Spinal cord (tissue), 10 donors: ENCODE data around the gene DLAT. TPM values are rescaled to one million over a fixed set of nuclear protein-coding genes. Genes with fewer than 3 reads are reported as not detected.
A peak's percentile ranks its signal among the peaks of the same experiment; 100 is the strongest.
"Not testable (repeated sequence)": the region's sequence is repeated elsewhere in the genome, so short reads cannot be mapped to it uniquely, and the experiment has no call there.

Experiments used
- DNase-seq, 6 donors: peaks; one replicate each; pipeline versions ENCODE4 v3.0.0 to v3.0.0-alpha.2; 2013 to 2015; ENCODE audit warnings: low spot score in 6 of 6, low read depth in 4 of 6
- H3K27ac ChIP-seq: one replicate; pipeline ENCODE4 v1.5.1; 2013; ENCODE audit warnings: low read depth, low read length, control low read depth
- H3K27me3 ChIP-seq: one replicate; pipeline ENCODE4 v1.6.1; 2013; ENCODE audit warnings: low read length; ENCODE audit not compliant: control insufficient read depth, insufficient read depth
- H3K36me3 ChIP-seq: one replicate; pipeline ENCODE4 v1.6.1; 2013; ENCODE audit warnings: low read length; ENCODE audit not compliant: control insufficient read depth, insufficient read depth
- H3K4me1 ChIP-seq: one replicate; pipeline ENCODE4 v1.6.1; 2013; ENCODE audit warnings: low read length; ENCODE audit not compliant: control insufficient read depth, insufficient read depth
- H3K4me3 ChIP-seq: one replicate; pipeline ENCODE4 v1.5.1; 2013; ENCODE audit warnings: low read depth, low read length, control low read depth
- H3K9me3 ChIP-seq: one replicate; pipeline ENCODE4 v1.6.1; 2013; ENCODE audit warnings: low read length; ENCODE audit not compliant: control insufficient read depth, insufficient read depth
- WGBS: methylation state at CpG from one replicate; pipeline ENCODE4 v1.1.5; 2013; ENCODE audit warnings: missing lambda C conversion rate; ENCODE audit not compliant: insufficient coverage; 5-methylcytosine and 5-hydroxymethylcytosine counted together
- polyA plus RNA-seq, 2 donors: library from polyadenylated mRNA; unstranded; fragments of 120-200 nt; gene quantifications; one replicate each; pipeline ENCODE4 v1.2.1, GENCODE V29; 2013; ENCODE audit not compliant: insufficient read length in 2 of 2
- total RNA-seq, 2 donors: library from RNA; depleted of rRNA in 1 of 2; stranded (reverse); fragments of 120-200 nt in 1 of 2; fragments of >200 nt in 1 of 2; gene quantifications; one replicate each; pipeline versions ENCODE4 v1.2.3 to v1.2.4, GENCODE V29; 2013 to 2014
- donor health status: healthy.

DLAT gene
- total and polyA plus RNA-seq, 4 donors = 36.5 to 58.3 (median 46.1) TPM

GRCh38 chr11:112017538-112017937 is 7.7 kb upstream of the DLAT start:
- H3K9me3 ChIP-seq = no peaks in the 10 kb centered on the region
- H3K27me3 ChIP-seq = no peaks in the 10 kb centered on the region
- DNase-seq = no peak
- H3K36me3 ChIP-seq = peaks cover 3% of the 10 kb centered on the region
- no peak overlapping the region for H3K4me3 ChIP-seq
- no peaks in the 10 kb centered on the region for H3K4me1 ChIP-seq
- H3K27ac ChIP-seq = no peak overlapping the region
- WGBS = 100% methylated on average over 2 of the region's 4 CpGs

- WGBS = 86% methylated on average over 4 of the region's 5 CpGs
- H3K27ac ChIP-seq = no peak overlapping the region
- peaks cover 3% of the 10 kb centered on the region for H3K36me3 ChIP-seq
Measured at GRCh38 chr11:112019066-112019465, 6.1 kb upstream of the DLAT start.

GRCh38 chr11:112023104-112023503 is 2.1 kb upstream of the DLAT start:
- DNase-seq = peak in 2 of 6 donors; percentile 4 to 10
- H3K4me1 ChIP-seq = no peaks in the 10 kb centered on the region
- H3K27me3 ChIP-seq = no peaks in the 10 kb centered on the region
- peaks cover 11% of the 10 kb centered on the region for H3K36me3 ChIP-seq
- no peaks in the 10 kb centered on the region for H3K9me3 ChIP-seq
- WGBS = 100% methylated on average over 1 of the region's 3 CpGs
- no peak overlapping the region for H3K4me3 ChIP-seq
- H3K27ac ChIP-seq = no peak overlapping the region

More at GRCh38 chr11:112019066-112019465, 6.1 kb upstream of the DLAT start:
- Histone ChIP-seq H3K9me3 (no peaks in the 10 kb centered on the region), H3K4me3 (no peak overlapping the region), H3K4me1 (no peaks in the 10 kb centered on the region), H3K27me3 (no peaks in the 10 kb centered on the region)
- DNase-seq = no peak

- H3K4me1 ChIP-seq = no peaks in the 10 kb centered on the region
- peak in 1 of 6 donors; percentile 4 for DNase-seq
- peak overlapping the region; percentile 94 for H3K4me3 ChIP-seq
- peaks cover 21% of the 10 kb centered on the region for H3K36me3 ChIP-seq
- H3K27me3 ChIP-seq = no peaks in the 10 kb centered on the region
- H3K27ac ChIP-seq = peak overlapping the region; percentile 94
- H3K9me3 ChIP-seq = no peaks in the 10 kb centered on the region
- 17% methylated on average over 3 of the region's 10 CpGs for WGBS
Measured at GRCh38 chr11:112024178-112024772, 933 bp upstream of the DLAT start.

- Histone ChIP-seq H3K36me3 (peaks cover 31% of the 10 kb centered on the region), H3K27ac (peak overlapping the region; percentile 94), H3K9me3 (no peaks in the 10 kb centered on the region), H3K4me1 (no peaks in the 10 kb centered on the region), H3K4me3 (peak overlapping the region; percentile 94), H3K27me3 (no peaks in the 10 kb centered on the region)
- 2% methylated on average over 7 of the region's 8 CpGs for WGBS
- peak in 2 of 6 donors; percentile 6 to 20 for DNase-seq
Measured at GRCh38 chr11:112025707-112026106, 499 bp downstream of the DLAT start.

- H3K4me3 ChIP-seq, H3K9me3 ChIP-seq, H3K4me1 ChIP-seq, H3K27me3 ChIP-seq, H3K27ac ChIP-seq, DNase-seq: not testable (repeated sequence)
- H3K36me3 ChIP-seq = peaks cover 38% of the 10 kb centered on the region
- no CpG with 5 or more reads among the region's 49 CpGs for WGBS
Measured at GRCh38 chr11:112026784-112027410, 1.7 kb downstream of the DLAT start.

GRCh38 chr11:112029460-112029859 is 4.3 kb downstream of the DLAT start:
- Histone ChIP-seq H3K4me1 (no peaks in the 10 kb centered on the region), H3K9me3 (no peaks in the 10 kb centered on the region), H3K36me3 (peaks cover 55% of the 10 kb centered on the region), H3K27me3 (no peaks in the 10 kb centered on the region), H3K4me3 (no peak overlapping the region), H3K27ac (no peak overlapping the region)
- DNase-seq = no peak
- WGBS = 67% methylated on average over 1 of the region's 2 CpGs

GRCh38 chr11:112033902-112034301 is 8.7 kb downstream of the DLAT start:
- Histone ChIP-seq H3K36me3 (peaks cover 57% of the 10 kb centered on the region), H3K4me3 (no peak overlapping the region), H3K27me3 (no peaks in the 10 kb centered on the region), H3K4me1 (no peaks in the 10 kb centered on the region), H3K9me3 (no peaks in the 10 kb centered on the region), H3K27ac (no peak overlapping the region)
- no peak for DNase-seq
- WGBS = no CpG with 5 or more reads among the region's 3 CpGs

GRCh38 chr11:112037527-112037926 is 12.3 kb downstream of the DLAT start:
- Histone ChIP-seq H3K36me3 (peaks cover 40% of the 10 kb centered on the region), H3K9me3 (no peaks in the 10 kb centered on the region), H3K4me1 (no peaks in the 10 kb centered on the region), H3K4me3 (no peak overlapping the region), H3K27me3 (no peaks in the 10 kb centered on the region), H3K27ac (no peak overlapping the region)
- no peak for DNase-seq
